Loucy (cell line): ENCODE data around the gene PNPLA7.

Source experiments
- H2AFZ ChIP-seq: fragments of 200-600 bp; sonication (generic); 2 replicates; pipeline ENCODE4 v1.6.0; 2016; ENCODE audit warnings: antibody characterized with exemption, mild to moderate bottlenecking, low read length, moderate library complexity
- H3F3A ChIP-seq: fragments of 200-600 bp; 2 replicates; pipeline ENCODE4 v1.6.0; 2016; ENCODE audit warnings: antibody characterized with exemption, low read depth, mild to moderate bottlenecking
- H3K27me3 ChIP-seq: fragments of 200-600 bp; sonication (generic); 2 replicates; pipeline ENCODE4 v1.6.1; 2014; ENCODE audit warnings: low read length, mild to moderate bottlenecking; ENCODE audit not compliant: insufficient read depth, poor library complexity, severe bottlenecking
- H3K36me3 ChIP-seq: fragments of 200-600 bp; sonication (generic); 2 replicates; pipeline ENCODE4 v1.6.1; 2016; ENCODE audit warnings: low read length; ENCODE audit not compliant: insufficient read depth
- H3K4me1 ChIP-seq: fragments of 200-600 bp; sonication (generic); 2 replicates; pipeline ENCODE4 v1.5.1; 2014; ENCODE audit warnings: low read length, mild to moderate bottlenecking; ENCODE audit not compliant: insufficient read depth, poor library complexity, severe bottlenecking
- H3K4me2 ChIP-seq: fragments of 200-600 bp; sonication (generic); 2 replicates; pipeline ENCODE4 v1.6.0; 2014; ENCODE audit warnings: antibody characterized with exemption, low read length, low read depth, mild to moderate bottlenecking; ENCODE audit not compliant: poor library complexity, severe bottlenecking
- H3K4me3 ChIP-seq: fragments of 200-600 bp; sonication (generic); 2 replicates; pipeline ENCODE4 v1.5.1; 2014; ENCODE audit warnings: low read length, mild to moderate bottlenecking, mixed read lengths; ENCODE audit not compliant: poor library complexity, severe bottlenecking
- H3K79me2 ChIP-seq: fragments of 200-600 bp; sonication (generic); 2 replicates; pipeline ENCODE4 v1.6.1; 2014; ENCODE audit warnings: low read length; ENCODE audit not compliant: insufficient read depth
- H3K9ac ChIP-seq: fragments of 200-600 bp; sonication (generic); 2 replicates; pipeline ENCODE4 v1.6.0; 2014; ENCODE audit warnings: mild to moderate bottlenecking, low read depth, low read length, moderate library complexity; ENCODE audit not compliant: poor library complexity, severe bottlenecking
- H3K9me2 ChIP-seq: fragments of 200-600 bp; sonication (generic); replicated peaks from 2 replicates; pipeline ENCODE4 v1.6.1; 2016; ENCODE audit warnings: low read depth, low read length, mixed read lengths
- H3K9me3 ChIP-seq: fragments of 200-600 bp; sonication (generic); 2 replicates; pipeline ENCODE4 v1.6.1; 2014; ENCODE audit warnings: mild to moderate bottlenecking, antibody characterized with exemption, low read length, low read depth; ENCODE audit not compliant: insufficient read depth
- H4K20me1 ChIP-seq: fragments of 200-600 bp; sonication (generic); 2 replicates; pipeline ENCODE4 v1.6.0; 2014; ENCODE audit warnings: antibody characterized with exemption, low read length, mild to moderate bottlenecking; ENCODE audit not compliant: insufficient read depth, poor library complexity, severe bottlenecking
- EZH2phosphoT487 ChIP-seq: fragments of 200-600 bp; IDR thresholded peaks from 2 replicates; pipeline ENCODE4 v1.6.1; 2018; ENCODE audit warnings: antibody characterized with exemption, mild to moderate bottlenecking, moderate library complexity, borderline replicate concordance
- TF ChIP-seq, protein P1 (sequence below): fragments of 200-600 bp; sonication (generic); conservative IDR thresholded peaks from 2 replicates; pipeline ENCODE4 v1.5.1; 2014; ENCODE audit warnings: mild to moderate bottlenecking, antibody characterized with exemption, low read length

The PNPLA7 gene

DNA sequence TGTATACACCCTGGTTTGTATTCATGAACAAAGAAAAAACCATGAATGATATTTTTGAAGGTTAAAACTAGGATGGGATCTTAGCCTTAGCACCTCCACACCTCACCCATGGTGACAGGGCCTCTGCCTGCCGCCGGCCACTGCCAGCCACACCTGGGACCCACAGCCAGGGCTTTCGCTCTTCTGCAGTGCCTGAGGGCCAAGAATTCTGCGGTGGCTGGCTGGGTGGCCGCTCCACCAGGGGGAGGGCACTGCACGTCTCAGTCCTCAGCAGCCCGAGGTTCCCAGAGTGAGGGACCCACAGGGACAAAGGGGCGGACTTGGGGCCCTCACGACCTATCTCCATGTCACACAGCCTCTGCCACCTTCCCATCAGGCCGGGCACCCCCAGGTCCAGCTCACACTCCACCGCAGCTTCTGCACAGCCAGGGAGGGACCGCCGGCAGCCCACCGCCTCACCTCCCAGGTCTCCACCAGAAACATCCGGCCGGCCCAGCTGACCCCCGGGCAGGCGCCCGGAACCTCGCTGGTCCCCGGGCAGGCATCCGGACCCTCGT is 134.1 kb downstream of the PNPLA7 start:
- no peaks in the 10 kb centered on the region for H3K9me2 ChIP-seq
- H3K36me3 ChIP-seq: no peaks in the 10 kb centered on the region
- no peak overlapping the region for H3K4me2 ChIP-seq
- no peaks in the 10 kb centered on the region for H3K4me1 ChIP-seq
- H2AFZ ChIP-seq: no peak overlapping the region
- no peak for TF ChIP-seq EZH2phosphoT487
- TF ChIP-seq, protein P1, sequence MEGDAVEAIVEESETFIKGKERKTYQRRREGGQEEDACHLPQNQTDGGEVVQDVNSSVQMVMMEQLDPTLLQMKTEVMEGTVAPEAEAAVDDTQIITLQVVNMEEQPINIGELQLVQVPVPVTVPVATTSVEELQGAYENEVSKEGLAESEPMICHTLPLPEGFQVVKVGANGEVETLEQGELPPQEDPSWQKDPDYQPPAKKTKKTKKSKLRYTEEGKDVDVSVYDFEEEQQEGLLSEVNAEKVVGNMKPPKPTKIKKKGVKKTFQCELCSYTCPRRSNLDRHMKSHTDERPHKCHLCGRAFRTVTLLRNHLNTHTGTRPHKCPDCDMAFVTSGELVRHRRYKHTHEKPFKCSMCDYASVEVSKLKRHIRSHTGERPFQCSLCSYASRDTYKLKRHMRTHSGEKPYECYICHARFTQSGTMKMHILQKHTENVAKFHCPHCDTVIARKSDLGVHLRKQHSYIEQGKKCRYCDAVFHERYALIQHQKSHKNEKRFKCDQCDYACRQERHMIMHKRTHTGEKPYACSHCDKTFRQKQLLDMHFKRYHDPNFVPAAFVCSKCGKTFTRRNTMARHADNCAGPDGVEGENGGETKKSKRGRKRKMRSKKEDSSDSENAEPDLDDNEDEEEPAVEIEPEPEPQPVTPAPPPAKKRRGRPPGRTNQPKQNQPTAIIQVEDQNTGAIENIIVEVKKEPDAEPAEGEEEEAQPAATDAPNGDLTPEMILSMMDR: no peak
- no peaks in the 10 kb centered on the region for H4K20me1 ChIP-seq
- H3K9ac ChIP-seq: no peak overlapping the region
- H3K4me3 ChIP-seq: no peak overlapping the region
- H3K79me2 ChIP-seq: no peaks in the 10 kb centered on the region
- H3K27me3 ChIP-seq: no peaks in the 10 kb centered on the region
- no peaks in the 10 kb centered on the region for H3K9me3 ChIP-seq
- H3F3A ChIP-seq: no peaks in the 10 kb centered on the region

DNA sequence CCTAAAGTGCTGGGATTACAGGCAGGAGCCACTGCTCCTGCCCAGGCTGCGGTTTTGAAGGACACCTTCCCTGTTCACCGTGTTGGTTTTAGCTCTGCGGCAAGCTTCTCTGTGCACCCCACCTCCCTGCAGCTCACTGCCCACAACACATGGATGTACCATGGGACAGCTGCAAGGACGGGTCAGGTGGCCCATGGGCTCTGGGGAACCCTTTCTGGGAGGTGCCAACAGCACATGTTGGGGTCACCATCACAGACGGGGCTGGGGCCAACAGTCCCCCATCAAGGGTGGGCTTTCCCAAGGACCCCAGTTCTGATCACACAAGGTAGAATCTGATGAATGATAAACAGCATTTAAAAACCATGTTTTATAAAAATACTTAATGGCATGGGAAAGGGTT is 134.8 kb downstream of the PNPLA7 start:
- no peaks in the 10 kb centered on the region for H3K36me3 ChIP-seq
- no peaks in the 10 kb centered on the region for H3K9me2 ChIP-seq
- no peaks in the 10 kb centered on the region for H3K27me3 ChIP-seq
- H3K4me3 ChIP-seq: no peak overlapping the region
- no peak overlapping the region for H3K9ac ChIP-seq
- H3K9me3 ChIP-seq: no peaks in the 10 kb centered on the region
- TF ChIP-seq, protein P1: no peak
- TF ChIP-seq EZH2phosphoT487: no peak
- H3K4me2 ChIP-seq: no peak overlapping the region
- H3K4me1 ChIP-seq: no peaks in the 10 kb centered on the region
- H3F3A ChIP-seq: no peaks in the 10 kb centered on the region
- no peaks in the 10 kb centered on the region for H4K20me1 ChIP-seq
- no peaks in the 10 kb centered on the region for H3K79me2 ChIP-seq
- H2AFZ ChIP-seq: no peak overlapping the region

DNA sequence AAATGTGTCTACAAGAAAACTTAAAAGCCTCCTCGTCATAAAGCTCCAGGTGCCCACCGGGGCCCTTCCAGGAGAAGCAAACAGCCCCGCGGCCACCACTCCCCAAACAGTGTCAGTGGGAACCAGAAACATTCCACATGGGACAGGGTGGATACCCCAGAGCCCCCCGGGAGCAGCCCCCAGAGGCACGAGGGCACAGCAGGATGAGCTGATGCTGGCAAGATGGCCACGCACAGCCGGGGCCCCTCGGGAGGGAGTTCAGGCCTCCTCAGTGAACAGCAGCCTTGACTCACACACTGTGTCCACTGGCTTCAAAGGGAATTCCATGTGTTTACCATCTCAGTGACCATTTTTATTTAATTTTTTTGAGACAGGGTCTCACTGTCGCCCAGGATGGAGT is 137.8 kb downstream of the PNPLA7 start:
- no peaks in the 10 kb centered on the region for H3K9me3 ChIP-seq

More for the DNA sequence above, 137.8 kb downstream of the PNPLA7 start:
- Histone ChIP-seq H2AFZ (no peak overlapping the region), H3K9me2 (no peaks in the 10 kb centered on the region), H3K36me3 (no peaks in the 10 kb centered on the region), H3K4me1 (no peaks in the 10 kb centered on the region), H3K79me2 (no peaks in the 10 kb centered on the region), H3K4me3 (no peak overlapping the region), H4K20me1 (no peaks in the 10 kb centered on the region), H3F3A (no peaks in the 10 kb centered on the region), H3K9ac (no peak overlapping the region), H3K27me3 (no peaks in the 10 kb centered on the region), H3K4me2 (no peak overlapping the region)
- no peak for TF ChIP-seq EZH2phosphoT487
- TF ChIP-seq, protein P1: no peak
